CD4-positive, alpha-beta T cell treated with Interleukin-2 at 100 ng/mL for 4 hours (primary cell): ENCODE measurements around the gene PCDH1.

Source experiments
- DNase-seq: peaks from one replicate; pipeline ENCODE4 v3.0.0-alpha.2; 2020; ENCODE audit warnings: low spot score

PCDH1 gene

DNA sequence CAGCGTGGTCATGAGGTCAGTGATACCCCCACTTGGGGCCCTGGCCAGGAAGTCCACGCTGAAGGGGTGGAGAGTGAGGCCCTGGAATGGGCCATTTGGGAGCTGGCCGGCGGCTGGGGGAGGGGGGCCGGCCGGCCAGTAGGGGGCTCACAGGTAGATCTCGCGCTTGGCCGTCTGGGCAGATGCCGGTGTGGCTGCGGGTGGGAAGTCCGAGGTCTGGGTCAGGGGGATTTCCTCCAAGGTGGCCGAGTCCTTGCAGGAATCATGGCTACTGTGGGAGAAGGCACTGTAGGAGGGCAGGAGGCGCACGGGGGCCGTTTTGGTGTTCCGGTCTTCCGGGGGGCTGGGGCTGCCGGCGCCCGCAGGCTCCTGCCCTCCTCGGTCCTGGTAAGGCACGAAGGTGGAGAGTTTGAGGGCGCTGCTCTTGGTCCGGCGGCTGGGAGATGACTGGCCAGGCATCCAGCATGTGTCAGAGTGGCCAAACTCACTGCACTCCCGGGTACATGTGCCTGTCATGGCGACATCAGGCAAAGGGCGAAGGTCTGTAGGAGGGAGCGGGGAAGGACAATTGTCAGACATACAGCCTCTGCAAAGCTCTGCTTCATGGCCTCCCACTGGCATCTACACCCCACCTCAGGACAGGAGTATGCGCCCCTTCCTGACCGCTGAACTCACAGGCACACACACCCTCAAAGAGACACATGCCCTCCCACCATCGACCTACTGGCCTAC is 24.1 kb downstream of the PCDH1 start:
- no peak for DNase-seq

DNA sequence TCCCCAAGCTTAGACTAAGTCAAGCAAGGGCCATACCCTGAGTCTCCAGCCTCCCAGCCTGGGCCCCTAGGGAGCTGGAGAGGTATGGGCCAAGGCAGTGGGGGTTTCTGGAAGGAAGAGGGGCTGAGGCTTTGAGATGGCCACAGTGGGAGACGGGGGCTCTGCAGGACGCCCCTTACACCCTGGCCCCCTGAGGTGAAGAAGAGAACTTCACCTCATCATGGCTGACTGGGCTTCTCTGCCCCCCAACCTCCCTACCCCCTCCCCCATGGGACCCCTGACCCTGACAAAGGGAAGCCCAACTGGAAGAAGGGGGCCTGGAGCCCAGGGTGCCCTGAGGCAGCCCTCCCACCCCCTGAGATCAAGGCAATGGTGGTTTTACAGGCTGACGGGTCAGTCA is 25.8 kb downstream of the PCDH1 start:
- no peak for DNase-seq

DNA sequence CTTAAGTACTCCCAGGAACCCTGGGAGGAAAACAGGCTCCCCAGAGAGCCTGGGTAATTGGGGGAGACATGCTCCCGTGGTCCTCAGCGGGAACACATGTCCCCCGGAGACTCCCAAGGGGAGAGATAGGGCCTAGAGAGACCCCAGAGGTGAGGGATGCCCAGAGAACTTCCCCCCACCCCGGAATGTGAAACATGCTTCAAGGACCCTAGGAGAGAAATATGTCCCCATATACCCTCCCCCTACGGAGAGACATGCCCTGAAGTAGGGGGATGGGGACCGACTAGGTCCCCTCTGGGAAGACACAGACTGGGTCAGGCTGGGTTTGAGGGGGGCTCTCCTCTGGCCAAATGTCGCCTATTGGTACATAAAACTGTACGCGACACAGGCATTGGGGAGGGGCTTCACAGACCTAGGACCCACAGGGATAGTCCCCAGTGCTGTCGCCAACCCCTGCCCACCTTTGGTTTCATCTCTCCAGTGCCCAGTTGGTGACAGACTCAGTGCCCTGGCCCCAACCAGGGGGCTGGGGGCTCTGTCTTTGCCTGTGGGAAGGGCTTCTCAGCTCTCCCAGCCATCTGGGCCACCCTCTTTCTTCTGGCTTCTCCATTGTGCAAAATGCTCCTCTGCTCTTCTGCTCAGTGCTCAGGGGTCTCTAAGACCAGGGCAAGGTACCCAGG is 26.9 kb downstream of the PCDH1 start:
- no peak for DNase-seq

DNA sequence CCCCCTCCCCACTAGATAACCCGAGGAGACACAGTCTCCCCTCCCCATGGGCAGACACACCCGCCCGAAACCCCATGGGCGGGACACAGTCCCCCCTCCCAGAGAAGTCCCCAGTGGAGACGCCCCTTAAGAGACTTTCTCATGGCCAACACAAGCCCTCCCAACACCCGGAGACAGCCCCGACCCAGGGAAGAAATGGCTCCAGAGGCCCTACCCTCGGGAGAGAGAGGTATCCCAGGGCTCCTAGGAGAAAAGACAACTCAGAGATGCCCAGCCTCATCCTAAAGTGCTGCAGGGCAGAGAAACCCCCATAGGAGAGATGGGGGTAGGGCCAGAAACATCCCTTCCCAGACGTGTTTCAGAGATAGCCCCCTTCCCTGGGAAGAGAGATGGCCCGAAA is 27.4 kb downstream of the PCDH1 start:
- DNase-seq, result no peak

DNA sequence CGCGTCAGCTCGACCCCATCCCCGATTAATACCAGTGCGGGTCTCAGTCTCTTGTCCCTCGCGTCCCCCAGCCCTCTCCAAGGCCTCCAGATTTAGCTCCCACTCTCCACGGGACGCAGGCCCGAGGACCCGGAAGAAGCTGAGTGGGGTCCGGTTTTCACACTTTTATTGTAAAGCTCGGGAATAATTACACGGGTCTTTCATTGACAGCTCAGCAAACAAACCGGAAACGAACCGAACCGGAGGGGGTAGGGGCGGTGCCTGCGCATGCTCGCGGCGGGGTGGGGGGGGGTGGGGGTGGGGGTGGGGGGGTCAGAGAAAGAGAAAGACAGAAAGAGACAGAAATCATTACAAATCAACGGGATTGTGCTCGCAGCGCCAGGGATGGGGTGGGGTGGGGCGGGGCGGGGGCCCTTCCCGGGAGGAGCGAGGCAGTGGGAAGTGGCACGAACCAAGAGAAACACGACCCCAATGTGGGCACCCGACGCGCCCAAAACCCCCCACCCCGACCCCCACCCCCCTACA is 27.9 kb downstream of the PCDH1 start:
- peak; percentile 43 for DNase-seq

DNA sequence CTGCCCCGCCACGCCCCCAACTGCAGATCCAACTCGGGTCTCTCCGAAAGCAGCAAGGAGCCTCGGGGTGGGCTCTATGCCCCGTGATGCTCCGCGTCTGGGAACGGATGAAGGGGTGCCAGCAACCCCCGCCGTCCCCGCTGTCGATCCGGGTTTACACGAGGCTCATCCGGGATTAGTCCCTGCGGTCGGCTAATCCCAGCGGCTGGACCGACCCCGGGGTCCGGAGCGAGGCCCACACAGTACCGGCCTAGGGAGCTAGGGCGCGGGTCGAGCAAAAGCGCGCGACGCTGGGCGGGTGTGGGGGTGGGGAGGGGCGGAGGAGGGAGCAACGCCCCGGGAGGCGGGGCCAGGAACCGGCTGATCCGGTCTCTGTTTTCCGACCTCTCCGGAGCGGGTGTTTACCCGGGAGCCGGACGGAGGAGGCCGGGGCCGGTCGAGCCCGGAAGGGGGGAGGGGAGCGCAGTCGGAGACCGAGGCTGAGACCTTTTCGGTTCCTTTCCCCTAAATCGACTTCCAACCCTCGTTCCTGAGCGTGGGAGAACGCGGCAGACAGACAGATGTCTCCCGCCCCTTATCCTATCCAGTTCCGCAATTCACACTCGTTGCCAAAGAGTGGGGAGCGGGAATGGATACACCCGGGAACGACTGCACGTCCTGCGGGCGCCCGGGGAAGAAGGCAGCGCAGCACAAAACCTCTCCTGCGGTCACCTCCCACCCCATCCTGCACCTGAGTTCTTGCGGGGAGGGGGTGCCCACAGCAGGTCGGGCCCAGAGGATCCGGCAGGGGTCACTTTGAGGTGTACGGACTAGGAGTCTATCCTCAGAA is 28.6 kb downstream of the PCDH1 start:
- DNase-seq, result peak; percentile 65

DNA sequence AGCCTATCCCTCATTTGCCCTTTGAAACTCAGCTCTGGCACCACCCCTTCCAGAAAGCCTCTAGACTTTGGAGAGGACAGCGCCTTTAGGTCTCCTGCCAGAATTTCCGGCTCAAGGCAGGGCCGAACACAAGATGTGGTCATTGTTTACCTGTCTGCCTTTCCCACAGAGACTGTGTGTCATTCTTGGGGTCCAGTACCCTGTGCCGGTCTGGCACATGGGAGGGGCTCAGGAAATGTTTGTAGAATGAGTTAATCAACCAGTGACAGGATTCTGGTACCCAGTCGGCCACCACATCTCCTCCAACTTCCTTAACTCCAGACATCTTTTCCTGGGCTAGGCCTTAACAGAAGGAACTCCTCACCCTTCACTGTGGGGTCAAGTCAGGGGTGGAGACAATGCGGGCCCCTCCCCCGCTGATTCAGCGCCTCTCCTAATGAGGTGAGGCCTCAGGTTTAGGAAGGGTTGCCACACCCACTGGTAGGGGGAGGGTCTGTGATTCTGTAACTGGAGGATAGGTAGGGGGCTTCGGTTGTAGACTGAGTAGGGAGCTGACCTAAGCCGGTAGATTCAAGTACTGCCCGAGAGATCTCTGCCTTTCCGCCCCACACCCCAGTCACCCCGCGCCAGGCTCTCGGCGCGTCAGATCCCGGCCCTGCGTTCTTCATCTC is 29.3 kb downstream of the PCDH1 start:
- DNase-seq, result peak; percentile 31

DNA sequence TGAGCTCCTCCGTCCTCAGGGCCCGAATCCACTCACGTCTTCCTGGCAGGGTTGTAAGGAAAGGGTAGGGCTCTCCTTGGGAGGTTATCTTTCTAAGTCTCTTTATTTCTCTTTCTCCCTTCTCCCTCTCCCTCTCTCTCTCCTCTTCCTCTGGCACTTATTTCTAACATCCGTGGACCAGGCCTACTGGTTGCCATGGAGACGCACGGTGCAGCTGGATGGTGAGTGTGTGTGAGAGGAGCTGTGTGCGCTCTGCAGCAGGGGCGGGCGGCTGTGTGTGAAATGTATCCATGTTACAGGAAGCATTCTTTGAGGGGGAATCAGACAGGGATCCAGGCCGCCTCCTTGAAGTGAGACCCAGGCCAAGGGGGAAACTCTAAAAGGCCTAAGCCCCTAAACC is 32.2 kb downstream of the PCDH1 start:
- DNase-seq, result no peak

DNA sequence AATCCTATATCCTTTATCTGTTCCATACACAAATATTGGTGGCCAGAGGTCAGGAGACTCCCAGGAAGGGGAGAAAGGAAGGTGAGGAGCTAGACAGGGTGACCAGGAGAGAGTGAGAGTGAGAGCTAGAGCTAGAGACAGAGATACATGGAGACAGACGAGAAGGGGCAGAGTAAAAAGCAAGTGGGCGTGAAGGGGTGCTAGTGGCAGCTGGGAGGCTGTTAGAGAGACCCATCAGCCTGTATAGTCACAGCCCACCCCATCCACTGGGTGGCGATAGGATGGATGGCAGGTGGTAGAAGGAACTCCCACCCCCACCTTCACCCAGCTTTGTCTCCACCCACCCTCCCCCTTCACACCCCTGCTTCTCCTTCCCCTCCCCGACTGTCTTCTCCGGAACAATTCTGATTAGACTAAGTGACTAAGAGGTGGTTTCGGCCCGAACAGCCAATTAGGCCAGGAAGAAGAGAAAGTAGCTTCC is 32.8 kb downstream of the PCDH1 start:
- DNase-seq, result peak; percentile 13

DNA sequence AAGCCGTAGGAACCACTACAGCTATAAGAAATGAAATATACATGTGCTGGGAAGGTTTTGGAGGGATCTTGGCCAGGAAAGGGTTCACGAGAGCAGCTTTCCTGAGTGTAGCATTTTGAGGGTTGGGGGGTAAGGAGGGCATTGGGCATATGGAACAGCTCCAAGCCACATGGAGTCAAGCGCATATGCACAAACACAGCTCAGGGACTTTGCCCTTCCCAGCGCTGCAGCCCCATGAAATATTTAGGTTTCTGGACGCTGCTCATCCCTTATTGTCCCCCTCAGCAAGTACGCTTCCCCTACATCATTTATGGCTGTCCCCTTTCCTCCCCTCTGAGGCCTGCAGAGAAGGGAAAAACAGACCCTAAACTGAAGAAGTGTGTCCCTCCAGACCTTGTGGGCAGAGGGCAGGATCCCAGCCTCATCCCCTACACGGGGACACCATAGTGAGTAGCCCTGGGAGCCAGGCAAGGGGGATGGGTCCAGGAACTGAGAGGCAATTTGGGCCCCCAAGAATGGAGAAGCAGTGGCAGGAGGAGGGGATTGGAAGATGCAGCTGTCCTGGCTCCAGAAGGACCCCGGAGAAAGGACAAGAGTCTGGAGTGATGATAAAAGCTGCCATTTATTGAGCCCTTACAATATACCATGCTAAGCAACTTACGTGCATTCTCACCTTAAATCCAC is 33.7 kb downstream of the PCDH1 start:
- no peak for DNase-seq

DNA sequence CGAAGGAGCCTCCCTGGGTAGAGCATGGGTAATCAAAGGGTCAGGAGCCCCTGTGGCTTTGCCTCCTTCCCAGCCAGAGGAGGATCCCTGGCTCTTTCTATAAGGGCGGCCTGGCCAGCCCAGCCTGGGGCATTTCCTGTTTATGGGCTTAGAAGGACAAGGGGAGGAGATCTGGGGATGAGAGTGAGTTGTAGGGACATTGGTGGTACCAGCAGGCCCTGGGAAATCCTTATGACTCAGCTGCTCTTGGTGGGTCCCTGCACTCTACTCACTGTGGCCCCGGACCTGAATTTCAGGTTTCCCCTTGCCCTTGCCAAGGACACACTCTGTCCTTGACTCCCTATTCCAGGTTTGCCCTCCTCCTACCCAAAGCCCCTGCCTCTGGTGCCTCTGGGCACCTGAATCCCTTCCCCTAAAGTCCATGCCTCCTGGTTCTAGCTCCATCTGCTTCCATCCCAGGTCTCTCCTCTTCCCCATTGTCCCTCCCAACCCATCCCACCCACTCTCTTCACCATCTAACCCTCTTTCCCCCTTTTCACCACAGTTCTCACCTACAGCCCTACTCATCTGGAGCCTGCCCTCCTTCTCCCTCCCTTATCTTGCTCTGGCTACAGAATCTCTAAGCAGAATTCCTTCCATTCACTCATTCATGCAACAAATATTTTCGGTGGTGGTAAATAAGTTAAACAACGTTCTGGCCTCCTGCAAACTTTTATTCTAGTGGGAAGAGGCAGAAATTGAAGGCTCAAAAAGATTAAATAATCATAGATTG is 34.9 kb downstream of the PCDH1 start:
- DNase-seq, result no peak

DNA sequence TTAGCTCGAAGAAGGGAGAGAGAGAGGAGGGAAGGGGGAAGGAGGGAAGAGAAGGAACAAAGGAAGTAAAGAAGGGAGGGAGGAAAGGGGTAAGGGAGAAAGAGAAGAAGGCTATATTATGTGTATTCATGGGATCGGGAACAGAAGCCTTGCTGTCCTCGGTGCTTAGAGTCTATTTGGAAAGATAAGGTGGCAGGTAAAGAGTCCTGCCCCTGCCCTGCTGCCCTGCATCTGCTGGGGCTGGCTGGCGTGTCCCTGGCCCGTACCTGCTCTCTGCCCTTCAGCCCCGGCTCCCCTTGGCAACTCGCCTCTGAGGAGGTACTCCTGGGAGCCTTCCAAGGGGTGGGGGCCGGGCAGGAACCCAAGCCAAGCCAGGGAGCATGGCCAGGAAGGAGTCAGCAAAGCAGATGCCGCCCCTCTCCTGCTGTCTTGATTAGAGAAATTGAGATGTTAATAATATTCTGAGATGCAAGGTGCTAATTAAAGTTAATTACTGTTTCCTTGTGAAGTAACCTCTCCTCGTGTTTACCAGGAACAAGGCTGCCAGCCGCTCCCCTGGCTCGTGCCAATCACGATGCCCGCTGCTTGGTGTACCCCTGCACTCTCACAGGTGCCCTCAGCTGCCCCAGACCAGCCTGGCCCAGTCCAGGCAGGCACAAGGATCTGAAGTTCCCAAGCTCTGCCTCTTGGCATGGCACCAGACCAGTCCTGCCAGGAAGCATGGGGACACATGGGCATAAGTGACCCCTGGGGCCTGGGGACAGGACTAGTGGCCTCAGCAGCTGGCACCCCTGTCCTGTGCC is 36.6 kb downstream of the PCDH1 start:
- no peak for DNase-seq

DNA sequence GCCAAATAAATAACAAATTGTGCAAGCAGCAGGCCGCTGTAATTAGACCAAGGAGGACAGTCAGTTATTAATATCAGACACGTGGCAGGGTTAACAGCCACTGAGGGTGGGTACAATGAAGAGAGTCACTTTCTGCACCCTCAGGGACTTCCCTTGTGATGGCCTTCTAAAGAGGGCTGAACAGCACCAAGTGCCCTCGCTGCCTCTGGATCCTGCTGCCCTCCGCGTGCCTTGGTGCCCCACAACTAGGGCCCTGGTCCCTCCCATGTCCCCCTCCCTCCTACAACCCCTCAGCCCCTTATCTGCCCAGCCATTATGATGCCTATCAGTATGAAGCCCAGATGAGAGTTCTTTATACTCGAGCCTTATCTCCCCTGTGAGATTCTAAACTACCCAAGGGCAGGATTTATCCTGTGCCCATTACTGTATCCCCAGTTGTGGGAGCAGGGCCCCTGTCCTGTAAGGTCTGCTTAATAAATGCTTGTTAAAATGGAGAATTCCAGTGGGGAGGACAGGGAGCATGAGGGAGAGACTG is 37.3 kb downstream of the PCDH1 start:
- no peak for DNase-seq

DNA sequence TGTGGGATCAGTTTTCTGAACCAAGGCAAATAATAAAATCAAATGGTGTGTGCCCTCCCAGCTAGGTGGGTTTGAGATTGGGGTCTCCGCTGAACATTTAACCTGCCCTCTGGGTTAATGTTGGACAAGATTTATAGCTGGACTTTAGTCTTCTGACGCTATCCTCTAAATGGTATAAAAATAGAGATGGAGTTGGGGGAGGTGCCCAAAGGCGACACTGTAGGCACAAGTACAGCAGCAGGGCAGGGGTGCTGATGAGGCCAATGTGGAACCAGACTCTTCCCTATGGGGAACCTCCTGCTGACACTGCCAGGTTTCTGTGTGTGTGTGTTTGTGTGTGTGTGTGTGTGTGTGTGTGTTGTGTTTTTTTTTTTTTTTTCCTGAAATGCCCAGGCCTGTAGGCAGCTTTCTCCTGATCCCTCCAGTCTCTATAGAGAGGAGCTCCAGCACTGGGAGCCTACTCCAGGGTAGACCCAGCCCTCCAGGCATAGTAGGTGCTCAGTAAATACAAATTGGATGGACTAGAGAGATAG is 37.9 kb downstream of the PCDH1 start:
- DNase-seq, result no peak

DNA sequence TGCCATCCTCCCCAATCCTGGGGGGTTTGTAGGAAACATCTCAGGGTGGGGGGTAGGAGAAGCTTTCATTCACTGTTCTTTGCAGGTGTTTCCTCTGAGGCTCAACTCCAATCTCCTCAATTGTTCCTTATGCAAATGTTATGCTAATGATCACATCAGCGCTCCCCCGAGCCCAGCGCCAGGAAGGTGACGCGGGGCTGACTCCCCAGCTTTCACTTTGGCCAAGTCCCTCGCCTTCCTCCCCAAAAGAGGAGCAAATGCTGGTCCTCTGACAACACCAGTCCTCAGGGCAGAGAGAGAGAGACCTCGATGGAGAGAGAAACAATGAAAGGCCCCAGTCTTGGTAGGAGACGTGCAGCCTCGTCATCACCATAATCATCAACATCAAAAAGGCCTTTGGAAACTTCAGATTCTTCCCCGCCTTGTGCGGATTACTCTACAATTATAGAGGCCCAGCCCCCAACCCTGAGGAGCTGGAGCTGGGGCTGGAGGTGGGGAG is 39.1 kb downstream of the PCDH1 start:
- no peak for DNase-seq

DNA sequence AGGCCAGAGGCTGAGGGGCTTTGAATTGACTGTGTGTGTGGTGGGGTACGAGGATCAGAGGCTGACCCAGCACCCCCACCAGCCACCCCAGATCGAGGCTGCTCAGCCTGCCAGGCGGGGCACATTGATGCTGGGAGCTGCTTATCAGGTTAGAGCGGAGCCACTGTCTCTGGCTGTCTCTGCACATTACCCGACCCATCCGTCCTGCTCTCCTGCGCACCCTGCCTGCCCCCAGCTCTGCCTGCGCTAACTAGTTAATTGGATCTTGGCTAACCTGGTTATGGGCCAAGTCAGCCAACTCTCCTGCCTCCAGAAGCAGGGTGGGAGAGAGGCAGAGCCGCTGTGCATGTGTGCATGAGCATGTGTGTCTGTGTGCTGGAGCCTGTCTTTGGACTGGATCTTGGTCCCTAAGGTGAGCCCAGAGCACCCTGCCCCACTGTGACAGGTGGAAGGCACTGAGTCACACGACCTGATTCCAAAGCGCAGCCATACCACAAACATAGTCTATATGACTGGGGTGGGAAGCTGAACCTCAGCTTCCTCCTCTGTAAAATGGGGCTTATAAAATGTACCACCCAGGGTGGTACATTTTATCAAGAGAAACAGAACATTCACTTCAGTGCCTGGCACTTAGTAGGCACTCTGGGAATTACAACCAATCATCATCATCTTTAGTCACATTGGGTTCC is 39.7 kb downstream of the PCDH1 start:
- no peak for DNase-seq

DNA sequence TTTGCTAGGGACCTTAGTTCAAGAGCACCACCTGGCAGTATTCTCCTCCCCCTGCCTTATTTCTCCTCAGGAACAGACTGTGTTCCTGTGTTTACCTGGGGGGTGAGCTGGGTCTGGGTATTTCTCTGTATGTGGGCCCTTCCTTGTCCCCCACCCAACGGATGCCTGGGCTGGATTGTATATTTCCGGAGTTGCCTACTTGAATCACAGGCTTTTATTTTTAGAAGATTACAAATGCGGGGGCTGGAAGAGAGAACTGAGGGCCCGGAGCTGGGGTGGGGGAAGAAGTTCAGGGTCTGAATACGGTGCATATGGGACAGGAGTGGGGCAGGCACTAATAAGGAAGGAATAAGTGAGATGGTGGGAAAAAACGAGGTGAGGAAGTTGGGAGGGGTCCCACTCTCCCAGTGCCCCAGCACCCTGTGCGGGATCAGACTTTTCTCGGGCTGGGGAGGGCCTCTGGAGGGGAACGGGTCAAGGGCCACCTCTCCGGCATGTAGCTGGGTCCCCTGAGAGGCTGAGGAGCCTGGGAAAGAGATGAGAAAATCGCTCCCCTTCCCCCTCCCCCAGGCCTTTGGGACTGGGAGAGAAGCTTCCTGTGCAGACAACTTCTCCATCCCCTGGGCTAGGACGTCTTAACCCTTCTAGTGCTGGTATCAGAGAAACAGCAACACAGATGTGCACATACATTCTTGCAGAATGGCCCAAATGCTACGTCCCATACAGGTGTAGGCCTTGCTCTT is 42.1 kb downstream of the PCDH1 start:
- DNase-seq, result no peak

DNA sequence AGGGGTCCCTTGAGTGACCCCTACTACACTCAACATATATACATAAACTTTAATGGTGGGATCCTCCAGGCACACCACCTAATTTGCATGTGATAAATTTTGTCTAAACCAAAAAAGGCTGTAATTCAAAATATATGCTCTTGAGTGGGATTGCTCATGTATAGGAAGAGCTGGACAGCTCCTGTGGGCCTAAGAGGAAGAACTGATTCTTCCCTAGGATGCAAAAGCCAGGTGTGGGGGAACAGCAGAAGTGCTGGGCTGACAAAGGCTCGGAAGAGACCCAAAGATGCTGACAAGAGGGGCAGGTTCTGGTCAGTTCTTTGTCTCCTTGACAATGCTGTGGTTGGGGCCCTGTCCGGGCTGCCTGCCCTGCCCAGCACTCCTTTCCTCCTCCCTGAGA is 43.9 kb downstream of the PCDH1 start:
- no peak for DNase-seq
